Stomach (tissue), 4 donors: ENCODE measurements around the gene CD2AP.

Experiments
- CTCF ChIP-seq, 7 experiments: fragments of 450-650 bp in 4 of 7; fragments of 200-600 bp in 3 of 7; sonication (generic) in 3 of 7; IDR thresholded peaks; one replicate each; pipeline ENCODE4 v1.5.1; 2016 to 2019; ENCODE audit warnings: antibody characterized with exemption in 7 of 7, control low read depth in 2 of 7, mild to moderate bottlenecking in 1 of 7
- EP300 ChIP-seq: sonication (generic); formaldehyde crosslinking; IDR thresholded peaks from one replicate; pipeline ENCODE4 v1.6.1; 2017; ENCODE audit warnings: antibody characterized with exemption
- POLR2A ChIP-seq, 4 donors: fragments of 450-650 bp; IDR thresholded peaks; one replicate each; pipeline ENCODE4 v1.6.1; 2016; ENCODE audit warnings: antibody characterized with exemption in 4 of 4, control low read depth in 2 of 4, mild to moderate bottlenecking in 1 of 4, moderate library complexity in 1 of 4
- POLR2AphosphoS5 ChIP-seq, 3 donors: sonication (generic); formaldehyde crosslinking; IDR thresholded peaks; one replicate each; pipeline ENCODE4 v1.6.1; 2016; ENCODE audit warnings: antibody characterized with exemption in 3 of 3

- TF ChIP-seq POLR2A (IDR thresholded peaks at IDR 0.05) (no peak), POLR2AphosphoS5 (IDR thresholded peaks at IDR 0.05) (no peak), CTCF (IDR thresholded peaks at IDR 0.05) (no peak), EP300 (no peak)
Measured at GRCh38 chr6:47653706-47654105, 176.1 kb downstream of the CD2AP start.
